Fibroblast of villous mesenchyme (primary cell): Measurements from ENCODE around the gene PLCB2. TPM values are rescaled to one million over a fixed set of nuclear protein-coding genes. Genes with fewer than 3 reads are reported as not detected.

Experiments
- DNase-seq: peaks from one replicate; pipeline ENCODE4 v3.0.0-alpha.2; 2010; ENCODE audit warnings: low read depth
- H3K4me3 ChIP-seq: 2 replicates; pipeline ENCODE4 v1.5.1; 2011; ENCODE audit warnings: low read depth, mild to moderate bottlenecking, low read length
- total RNA-seq: library from RNA; depleted of rRNA; stranded (reverse); fragments of >200 nt; gene quantifications from 2 replicates; pipeline ENCODE4 v1.2.3, GENCODE V29; 2012
- TF ChIP-seq, protein P1 (sequence below): IDR thresholded peaks from 2 replicates; pipeline ENCODE4 v1.5.1; 2012; ENCODE audit warnings: low read depth, mild to moderate bottlenecking, low read length; ENCODE audit not compliant: insufficient read depth

The PLCB2 gene
- total RNA-seq, 1 donor = 0.43 TPM

DNA sequence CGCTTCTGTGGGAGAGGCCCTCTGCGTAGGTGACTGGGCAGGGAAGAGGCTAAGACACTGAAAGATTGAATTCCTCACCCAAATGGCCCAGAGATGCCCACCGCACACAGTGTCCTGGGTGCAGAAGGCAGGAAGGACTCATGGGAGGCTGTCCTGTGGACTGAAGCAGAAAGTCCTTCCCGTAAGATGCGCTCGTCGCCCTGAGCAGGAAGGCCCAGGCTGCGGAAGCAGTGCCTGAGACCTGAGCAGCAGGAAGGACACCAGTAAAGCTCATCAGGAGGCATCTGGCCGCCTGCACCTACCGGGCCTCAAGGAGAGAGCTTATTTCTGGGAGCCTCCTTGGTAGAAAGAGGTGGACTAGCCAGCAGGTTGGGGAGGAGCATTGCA is 65.5 kb downstream of the PLCB2 start:
- DNase-seq = no peak
- no peak overlapping the region for H3K4me3 ChIP-seq
- TF ChIP-seq, protein P1, sequence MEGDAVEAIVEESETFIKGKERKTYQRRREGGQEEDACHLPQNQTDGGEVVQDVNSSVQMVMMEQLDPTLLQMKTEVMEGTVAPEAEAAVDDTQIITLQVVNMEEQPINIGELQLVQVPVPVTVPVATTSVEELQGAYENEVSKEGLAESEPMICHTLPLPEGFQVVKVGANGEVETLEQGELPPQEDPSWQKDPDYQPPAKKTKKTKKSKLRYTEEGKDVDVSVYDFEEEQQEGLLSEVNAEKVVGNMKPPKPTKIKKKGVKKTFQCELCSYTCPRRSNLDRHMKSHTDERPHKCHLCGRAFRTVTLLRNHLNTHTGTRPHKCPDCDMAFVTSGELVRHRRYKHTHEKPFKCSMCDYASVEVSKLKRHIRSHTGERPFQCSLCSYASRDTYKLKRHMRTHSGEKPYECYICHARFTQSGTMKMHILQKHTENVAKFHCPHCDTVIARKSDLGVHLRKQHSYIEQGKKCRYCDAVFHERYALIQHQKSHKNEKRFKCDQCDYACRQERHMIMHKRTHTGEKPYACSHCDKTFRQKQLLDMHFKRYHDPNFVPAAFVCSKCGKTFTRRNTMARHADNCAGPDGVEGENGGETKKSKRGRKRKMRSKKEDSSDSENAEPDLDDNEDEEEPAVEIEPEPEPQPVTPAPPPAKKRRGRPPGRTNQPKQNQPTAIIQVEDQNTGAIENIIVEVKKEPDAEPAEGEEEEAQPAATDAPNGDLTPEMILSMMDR = no peak

DNA sequence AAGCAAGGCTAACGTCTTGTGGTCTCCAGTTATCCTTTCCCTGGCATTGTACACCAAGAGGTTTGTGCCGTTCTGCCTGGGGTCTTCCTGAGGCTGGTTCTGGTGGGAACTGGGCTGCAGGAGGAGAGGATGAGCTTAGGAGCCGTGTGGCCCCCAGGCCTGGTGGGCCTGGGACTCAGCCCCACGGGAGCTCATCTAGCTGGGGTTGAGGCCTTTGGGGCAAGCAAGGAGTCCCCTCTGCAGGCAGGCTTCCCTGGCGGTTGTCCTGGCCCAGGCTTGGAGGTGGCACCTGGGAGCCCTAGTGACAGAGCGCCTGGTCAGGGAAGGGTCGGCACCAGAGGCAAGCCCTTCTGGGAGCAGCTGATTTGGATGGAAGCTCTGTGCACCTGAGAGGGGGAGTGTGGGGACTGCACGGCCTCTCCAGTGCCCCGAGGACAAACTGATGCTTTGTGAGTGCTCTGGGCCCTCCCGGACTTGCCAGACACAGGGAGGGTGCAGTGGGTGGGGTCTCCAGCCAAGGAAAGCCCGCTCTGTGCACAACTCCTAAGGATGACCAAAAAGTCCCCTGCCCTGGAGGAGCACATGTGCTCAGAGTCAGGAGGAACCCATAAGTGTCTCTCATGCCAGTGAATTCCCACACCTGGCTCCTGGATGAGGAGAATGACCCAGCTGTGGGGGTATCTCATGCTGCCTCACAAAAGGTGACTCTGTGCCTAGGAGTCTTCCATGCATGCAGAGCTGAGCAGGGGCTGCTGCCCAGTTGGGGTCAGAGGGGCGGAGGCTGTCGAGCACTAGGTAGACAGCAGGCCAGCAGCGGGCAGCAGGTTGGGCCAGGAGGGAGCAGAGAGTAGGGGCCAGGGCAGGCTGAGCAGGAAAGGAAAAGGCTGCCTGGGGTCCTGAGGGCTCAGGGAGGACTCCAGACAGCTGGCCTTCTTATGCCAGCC is 66.2 kb downstream of the PLCB2 start:
- H3K4me3 ChIP-seq = no peak overlapping the region
- TF ChIP-seq, protein P1 = no peak
- DNase-seq = no peak

DNA sequence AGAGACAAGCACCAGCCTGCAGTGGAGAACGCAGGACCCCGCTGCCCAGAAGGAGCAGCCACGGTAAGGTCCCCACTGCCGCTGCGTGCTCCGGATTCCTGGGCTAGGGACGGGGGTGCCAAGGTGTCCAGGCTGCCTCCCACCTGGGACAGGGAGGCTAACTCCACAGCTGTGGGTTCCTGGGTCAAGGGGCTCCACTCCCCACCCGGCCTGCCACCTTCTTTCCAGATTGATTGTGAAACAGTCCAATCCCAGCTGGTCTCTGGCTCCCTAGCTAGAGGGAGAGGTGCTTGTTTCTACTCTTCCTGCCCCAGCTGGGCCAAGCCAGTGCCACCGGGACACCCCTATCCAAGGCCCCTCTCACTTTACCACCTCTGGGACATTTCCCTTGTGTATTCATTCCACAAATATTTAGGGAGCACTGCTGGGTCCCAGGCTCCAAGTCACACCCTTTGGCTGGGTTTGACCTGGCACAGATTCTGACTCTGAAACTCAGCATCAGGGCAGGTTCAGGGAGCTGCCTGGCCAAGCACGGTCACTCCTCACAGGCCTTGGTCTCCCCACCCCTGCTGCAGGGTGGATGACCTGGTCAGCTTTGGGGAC is 67.0 kb downstream of the PLCB2 start:
- H3K4me3 ChIP-seq = no peak overlapping the region
- DNase-seq = no peak
- TF ChIP-seq, protein P1 = no peak

DNA sequence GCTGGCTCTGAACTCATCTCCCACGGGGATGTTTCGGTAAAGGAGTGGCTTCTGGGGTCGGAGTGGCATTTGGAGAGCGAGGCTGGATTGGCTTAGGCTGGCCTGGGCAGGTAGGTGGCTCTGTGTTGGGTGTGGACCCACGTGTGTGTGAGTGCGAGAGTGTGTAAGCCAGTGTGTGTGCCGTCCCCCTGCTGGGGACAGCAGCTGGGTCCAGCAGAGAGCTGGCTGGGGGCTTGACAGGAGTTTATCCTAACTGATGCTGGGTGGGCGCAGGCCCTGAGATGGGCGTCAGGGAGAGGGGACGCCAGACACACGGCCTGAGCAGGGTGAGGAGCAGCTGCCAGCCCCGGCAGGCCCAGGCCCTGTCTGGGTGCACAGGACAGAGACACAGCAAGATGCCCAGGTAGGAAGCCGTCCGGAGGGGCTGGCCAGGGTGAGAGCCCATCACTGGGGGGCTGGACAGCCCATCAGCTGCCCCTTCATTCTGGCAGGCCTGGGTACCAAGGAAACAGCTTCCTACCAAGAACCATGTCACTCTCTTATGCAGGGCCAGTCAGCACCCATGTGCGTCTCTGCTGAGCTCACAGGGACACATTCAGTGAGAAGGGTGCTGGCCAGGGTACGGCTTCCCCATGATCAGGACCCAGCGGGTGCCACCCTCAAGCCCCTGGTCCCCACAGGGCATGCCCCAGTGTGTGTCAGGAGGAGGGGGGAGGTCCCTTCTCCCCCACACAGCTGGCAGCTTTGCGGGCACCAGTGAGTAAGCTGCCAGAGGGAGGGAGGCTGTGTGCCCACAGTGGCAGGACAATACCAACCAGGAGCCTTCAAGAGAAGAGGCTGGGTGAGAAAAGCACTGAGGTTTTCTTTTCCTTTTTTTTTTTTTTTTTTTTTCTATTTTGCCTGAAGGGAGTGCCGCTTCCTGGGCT is 67.8 kb downstream of the PLCB2 start:
- DNase-seq = no peak
- no peak overlapping the region for H3K4me3 ChIP-seq
- TF ChIP-seq, protein P1 = no peak

DNA sequence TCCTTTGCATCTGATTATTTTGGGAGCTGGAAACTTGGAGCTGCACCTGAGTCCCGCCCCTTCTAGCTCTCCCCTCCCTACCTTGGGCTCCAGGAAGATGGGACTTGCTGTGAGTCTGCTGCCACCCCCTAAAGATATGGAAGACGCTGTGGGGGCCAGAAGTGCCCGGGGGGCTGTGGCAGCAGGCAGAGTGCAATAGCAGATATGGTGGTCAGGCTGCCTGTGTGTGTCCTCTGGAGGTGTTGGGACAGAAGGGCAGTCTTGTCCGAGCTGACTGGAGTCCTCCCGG is 68.4 kb downstream of the PLCB2 start:
- H3K4me3 ChIP-seq = peak overlapping the region; percentile 40
- TF ChIP-seq, protein P1 = no peak
- DNase-seq = no peak

DNA sequence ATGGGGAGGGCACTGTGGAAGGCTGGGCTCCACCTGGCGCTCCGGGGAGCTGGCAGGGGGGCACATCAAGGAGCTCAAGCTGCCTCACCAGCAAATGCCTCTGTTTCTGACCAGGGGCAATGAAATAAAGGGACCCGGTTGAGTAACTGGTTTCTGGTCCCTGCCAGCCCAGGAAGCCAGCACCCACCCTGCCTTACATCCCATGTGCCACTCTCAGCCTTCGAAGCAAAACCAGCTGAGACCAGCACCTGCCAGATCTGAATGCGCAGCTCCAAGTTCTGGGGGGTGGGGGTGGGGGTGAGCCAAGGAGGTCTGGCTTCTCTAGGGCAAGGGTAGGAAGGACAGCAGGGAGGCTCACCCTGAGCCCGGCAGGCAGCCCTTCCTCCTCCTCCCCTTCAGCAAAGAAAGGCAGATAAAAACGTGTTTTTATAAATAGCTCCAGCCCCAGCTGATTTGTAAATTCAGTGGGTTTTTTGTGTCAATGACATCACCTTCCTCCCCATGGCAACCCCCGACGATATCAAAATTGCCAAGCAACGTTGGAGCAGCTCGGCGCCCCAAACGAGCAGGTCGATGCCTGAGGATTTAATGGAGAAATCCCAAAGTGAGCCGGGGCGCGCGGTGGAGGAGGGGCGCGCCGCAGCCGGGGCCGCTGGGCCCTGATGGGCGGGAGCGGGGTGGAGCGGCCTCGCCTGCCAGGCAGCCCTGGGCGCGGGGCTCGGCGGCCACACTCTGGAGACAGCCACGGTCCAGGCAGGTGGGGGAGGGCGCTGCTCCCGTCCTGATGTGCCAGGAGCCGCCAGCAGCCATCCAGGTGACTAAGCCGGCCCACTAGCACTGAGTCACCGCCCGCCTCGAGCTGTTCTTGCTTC is 69.0 kb downstream of the PLCB2 start, which contains the start of gene PAK6:
Gene PAK6, plus strand, starts transcription at position 532 of the 872 bp plus-strand sequence. CDS start 25,723 bp downstream, outside the sequence.
- TF ChIP-seq, protein P1 = no peak
- peak; percentile 16 for DNase-seq
- H3K4me3 ChIP-seq = peak within 1 kb of the TSS; percentile 40
